HEK293 (cell line): ENCODE measurements around the gene SRSF8.

Experiments
- CTCF ChIA-PET: fragments of 350-600 bp; formaldehyde crosslinking; extraction: SDS; loops from one replicate; lab custom pipeline; 2021; ENCODE audit warnings: antibody characterized with exemption; lab: Yijun Ruan, JAX
- POLR2A ChIA-PET: fragments of 300-600 bp; formaldehyde crosslinking; extraction: SDS; loops from one replicate; lab custom pipeline; 2020; ENCODE audit warnings: antibody characterized with exemption, inconsistent platforms; lab: Yijun Ruan, JAX
- H3K27ac ChIP-seq: fragments of 200-500 bp; sonication (Bioruptor generic); 2 replicates; pipeline ENCODE4 v1.5.1; 2014; ENCODE audit warnings: low read depth, low read length, control low read depth, inconsistent platforms; ENCODE audit errors: extremely low read depth
- H3K36me3 ChIP-seq, 2 experiments: fragments of 200-500 bp in 1 of 2; sonication (Bioruptor generic) in 1 of 2; 1 replicate in 1 of 2; 2 replicates in 1 of 2; pipeline ENCODE4 v1.5.1; 2014 to 2017; ENCODE audit warnings: inconsistent platforms in 2 of 2, low read length in 2 of 2; ENCODE audit not compliant: control insufficient read depth in 2 of 2, insufficient read depth in 1 of 2
- H3K4me1 ChIP-seq: fragments of 200-500 bp; sonication (Bioruptor generic); 2 replicates; pipeline ENCODE4 v1.5.1; 2014; ENCODE audit warnings: mild to moderate bottlenecking, low read length, inconsistent platforms; ENCODE audit not compliant: control insufficient read depth, insufficient read depth
- H3K4me3 ChIP-seq: 2 replicates; pipeline ENCODE4 v1.5.1; 2011; ENCODE audit warnings: low read depth, mild to moderate bottlenecking, control low read depth, low read length, moderate library complexity
- H3K9me3 ChIP-seq: fragments of 200-500 bp; sonication (Bioruptor generic); 2 replicates; pipeline ENCODE4 v1.5.1; 2014; ENCODE audit warnings: low read depth, low read length, inconsistent platforms; ENCODE audit not compliant: control insufficient read depth, insufficient read depth
- EGR2 ChIP-seq: fragments of 450-650 bp; formaldehyde crosslinking; IDR thresholded peaks from 2 replicates; pipeline ENCODE4 v1.5.1; 2016; ENCODE audit warnings: low read depth, missing biosample characterization, missing genetic modification characterization
- GLI4 ChIP-seq: fragments of 450-650 bp; formaldehyde crosslinking; IDR thresholded peaks from 2 replicates; pipeline ENCODE4 v1.5.1; 2016; ENCODE audit warnings: missing biosample characterization, missing genetic modification characterization
- HOXD13 ChIP-seq: sonication (generic); formaldehyde crosslinking; IDR thresholded peaks from 2 replicates; pipeline ENCODE4 v1.8.0; 2022; ENCODE audit warnings: missing genetic modification reagents, borderline replicate concordance
- KLF8 ChIP-seq: fragments of 450-650 bp; formaldehyde crosslinking; IDR thresholded peaks from 2 replicates; pipeline ENCODE4 v1.5.1; 2016; ENCODE audit warnings: missing biosample characterization, missing genetic modification characterization
- KLF9 ChIP-seq: fragments of 450-650 bp; formaldehyde crosslinking; IDR thresholded peaks from 2 replicates; pipeline ENCODE4 v1.5.1; 2016; ENCODE audit warnings: missing biosample characterization, missing genetic modification characterization, low read depth
- REPIN1 ChIP-seq: fragments of 450-650 bp; formaldehyde crosslinking; IDR thresholded peaks from 2 replicates; pipeline ENCODE4 v1.5.1; 2017; ENCODE audit warnings: missing biosample characterization, missing genetic modification characterization, low read depth
- TRIM28 ChIP-seq: IDR thresholded peaks from 2 replicates; pipeline ENCODE4 v1.6.1; 2011; ENCODE audit warnings: low read length, control low read depth, borderline replicate concordance
- YY1 ChIP-seq: fragments of 450-650 bp; formaldehyde crosslinking; IDR thresholded peaks from 2 replicates; pipeline ENCODE4 v1.5.1; 2018; ENCODE audit warnings: missing biosample characterization, missing genetic modification characterization
- YY2 ChIP-seq: fragments of 450-650 bp; formaldehyde crosslinking; IDR thresholded peaks from 2 replicates; pipeline ENCODE4 v1.5.1; 2016; ENCODE audit warnings: missing biosample characterization, missing genetic modification characterization
- ZBTB20 ChIP-seq: fragments of 450-650 bp; formaldehyde crosslinking; IDR thresholded peaks from 2 replicates; pipeline ENCODE4 v1.5.1; 2016; ENCODE audit warnings: missing biosample characterization, missing genetic modification characterization
- ZFHX2 ChIP-seq: fragments of 450-650 bp; formaldehyde crosslinking; conservative IDR thresholded peaks from 2 replicates; pipeline ENCODE4 v1.5.1; 2016; ENCODE audit warnings: missing biosample characterization, missing genetic modification characterization
- ZIC2 ChIP-seq: fragments of 450-650 bp; formaldehyde crosslinking; IDR thresholded peaks from 2 replicates; pipeline ENCODE4 v1.5.1; 2016; ENCODE audit warnings: missing biosample characterization, missing genetic modification characterization
- ZNF239 ChIP-seq: fragments of 450-650 bp; formaldehyde crosslinking; IDR thresholded peaks from 2 replicates; pipeline ENCODE4 v1.5.1; 2016; ENCODE audit warnings: missing biosample characterization, missing genetic modification characterization
- ZNF292 ChIP-seq: fragments of 450-650 bp; formaldehyde crosslinking; IDR thresholded peaks from 2 replicates; pipeline ENCODE4 v1.5.1; 2016; ENCODE audit warnings: low read depth, missing biosample characterization, missing genetic modification characterization, borderline replicate concordance
- ZNF37A ChIP-seq: fragments of 450-650 bp; IDR thresholded peaks from 2 replicates; pipeline ENCODE4 v1.5.1; 2018; ENCODE audit warnings: missing biosample characterization, missing genetic modification characterization
- ZNF433 ChIP-seq: fragments of 450-650 bp; formaldehyde crosslinking; IDR thresholded peaks from 2 replicates; pipeline ENCODE4 v1.5.1; 2016; ENCODE audit warnings: missing biosample characterization, missing genetic modification characterization, low read depth
- ZNF530 ChIP-seq: fragments of 450-650 bp; formaldehyde crosslinking; IDR thresholded peaks from 2 replicates; pipeline ENCODE4 v1.5.1; 2016; ENCODE audit warnings: low read depth, missing biosample characterization, missing genetic modification characterization
- ZNF560 ChIP-seq: fragments of 450-650 bp; formaldehyde crosslinking; IDR thresholded peaks from 2 replicates; pipeline ENCODE4 v1.5.1; 2017; ENCODE audit warnings: missing biosample characterization, missing genetic modification characterization, borderline replicate concordance
- ZNF707 ChIP-seq: fragments of 450-650 bp; formaldehyde crosslinking; IDR thresholded peaks from 2 replicates; pipeline ENCODE4 v1.5.1; 2016; ENCODE audit warnings: missing biosample characterization, missing genetic modification characterization
- ZXDB ChIP-seq: fragments of 450-650 bp; formaldehyde crosslinking; IDR thresholded peaks from 2 replicates; pipeline ENCODE4 v1.5.1; 2016; ENCODE audit warnings: missing biosample characterization, missing genetic modification characterization
- TF ChIP-seq, protein P1 (sequence below): fragments of 450-650 bp; formaldehyde crosslinking; IDR thresholded peaks from 2 replicates; pipeline ENCODE4 v1.5.1; 2016; ENCODE audit warnings: missing biosample characterization, missing genetic modification characterization
- TF ChIP-seq, protein P2 (sequence below): fragments of 450-650 bp; formaldehyde crosslinking; IDR thresholded peaks from 2 replicates; pipeline ENCODE4 v1.5.1; 2017; ENCODE audit warnings: missing biosample characterization, missing genetic modification characterization
- TF ChIP-seq, protein P3 (sequence below): fragments of 450-650 bp; formaldehyde crosslinking; IDR thresholded peaks from 2 replicates; pipeline ENCODE4 v1.5.1; 2017; ENCODE audit warnings: missing biosample characterization, missing genetic modification characterization
- TF ChIP-seq, protein P4 (sequence below): fragments of 450-650 bp; formaldehyde crosslinking; IDR thresholded peaks from 2 replicates; pipeline ENCODE4 v1.5.1; 2016; ENCODE audit warnings: missing biosample characterization, missing genetic modification characterization
- TF ChIP-seq, protein P5 (sequence below): fragments of 450-650 bp; formaldehyde crosslinking; IDR thresholded peaks from 2 replicates; pipeline ENCODE4 v1.5.1; 2016; ENCODE audit warnings: missing biosample characterization, missing genetic modification characterization
- TF ChIP-seq, protein P6 (sequence below): fragments of 450-650 bp; formaldehyde crosslinking; IDR thresholded peaks from 2 replicates; pipeline ENCODE4 v1.5.1; 2017; ENCODE audit warnings: missing biosample characterization, missing genetic modification characterization
- TF ChIP-seq, protein P7 (sequence below): fragments of 450-650 bp; formaldehyde crosslinking; IDR thresholded peaks from 2 replicates; pipeline ENCODE4; 2016; ENCODE audit warnings: missing biosample characterization, missing genetic modification characterization

SRSF8 gene

DNA sequence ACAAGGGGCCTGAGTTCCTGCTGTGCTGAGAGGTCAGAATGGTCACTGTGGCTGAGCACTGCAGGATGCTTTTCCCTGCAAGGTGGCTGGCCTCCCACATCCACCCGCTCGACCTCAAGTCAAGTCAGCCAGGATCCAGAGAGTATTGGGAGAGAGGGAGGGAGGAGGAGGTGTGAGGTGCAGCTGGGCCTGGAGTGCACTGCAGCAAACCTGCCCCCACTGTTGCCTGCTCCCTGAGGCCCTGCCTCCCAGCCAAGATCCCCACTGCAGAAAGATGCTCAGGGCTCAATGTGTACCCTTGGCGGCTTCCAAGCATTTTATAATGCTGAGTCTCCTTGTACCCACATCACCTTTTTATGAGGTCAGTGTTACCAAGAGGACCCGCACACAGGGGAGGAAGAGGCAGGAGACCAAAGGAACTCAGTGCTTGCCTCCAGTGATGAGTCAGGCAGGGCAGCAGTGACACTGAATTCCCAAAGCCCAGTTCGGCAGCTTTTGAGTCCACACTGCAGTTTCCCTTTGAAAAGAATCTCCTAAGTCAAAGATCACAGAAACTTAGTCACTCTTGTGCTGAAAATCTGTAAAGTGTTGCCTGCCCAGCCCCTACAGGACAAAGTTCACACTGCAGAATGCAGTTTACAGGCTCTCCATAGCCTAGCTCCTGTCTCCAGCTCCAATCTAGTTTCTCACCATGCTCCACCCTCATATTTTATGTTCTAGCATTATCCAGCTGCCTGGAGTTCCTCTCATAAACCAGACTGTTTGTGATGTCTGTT lies 26.0 kb downstream of the SRSF8 start:
- Histone ChIP-seq H3K4me1 (no peaks in the 10 kb centered on the region), H3K4me3 (no peak overlapping the region), H3K27ac (no peak overlapping the region), H3K9me3 (no peaks in the 10 kb centered on the region), H3K36me3 (no peaks in the 10 kb centered on the region)
- ChIA-PET POLR2A (interaction anchor here (0.7 to 1.6 kb wide), 2 partner anchors 16 to 26 kb away, joined by 3 to 6 read pairs; partner anchors contain the start of gene SRSF8), CTCF (interaction anchor here (0.6 to 7.3 kb wide), 10 partner anchors 8 to 564 kb away, joined by 3 to 63 read pairs (median 4); partner anchors contain the start of gene SRSF8)
- TF ChIP-seq ZIC2 (tag by site-specific recombination) (no peak), YY2 (tag by site-specific recombination) (no peak), ZNF560 (tag by site-specific recombination) (no peak), EGR2 (tag by site-specific recombination) (peak; percentile 46; the same call in 1 of the 2 replicates), KLF8 (tag by site-specific recombination) (no peak), REPIN1 (tag by site-specific recombination) (no peak), ZNF37A (no peak), YY1 (tag by site-specific recombination) (no peak), ZFHX2 (tag by site-specific recombination) (peak; percentile 45; the same call in 1 of the 2 replicates), ZNF707 (tag by site-specific recombination) (no peak), KLF9 (no peak), GLI4 (no peak), ZNF530 (tag by site-specific recombination) (no peak), HOXD13 (CRISPR knock-in tag) (no peak), TRIM28 (no peak; the same call in 1 of the 2 replicates), ZNF239 (tag by site-specific recombination) (no peak), ZNF292 (no peak), ZNF433 (tag by site-specific recombination) (no peak), ZXDB (tag by site-specific recombination) (no peak), ZBTB20 (no peak)
- TF ChIP-seq, protein P1, sequence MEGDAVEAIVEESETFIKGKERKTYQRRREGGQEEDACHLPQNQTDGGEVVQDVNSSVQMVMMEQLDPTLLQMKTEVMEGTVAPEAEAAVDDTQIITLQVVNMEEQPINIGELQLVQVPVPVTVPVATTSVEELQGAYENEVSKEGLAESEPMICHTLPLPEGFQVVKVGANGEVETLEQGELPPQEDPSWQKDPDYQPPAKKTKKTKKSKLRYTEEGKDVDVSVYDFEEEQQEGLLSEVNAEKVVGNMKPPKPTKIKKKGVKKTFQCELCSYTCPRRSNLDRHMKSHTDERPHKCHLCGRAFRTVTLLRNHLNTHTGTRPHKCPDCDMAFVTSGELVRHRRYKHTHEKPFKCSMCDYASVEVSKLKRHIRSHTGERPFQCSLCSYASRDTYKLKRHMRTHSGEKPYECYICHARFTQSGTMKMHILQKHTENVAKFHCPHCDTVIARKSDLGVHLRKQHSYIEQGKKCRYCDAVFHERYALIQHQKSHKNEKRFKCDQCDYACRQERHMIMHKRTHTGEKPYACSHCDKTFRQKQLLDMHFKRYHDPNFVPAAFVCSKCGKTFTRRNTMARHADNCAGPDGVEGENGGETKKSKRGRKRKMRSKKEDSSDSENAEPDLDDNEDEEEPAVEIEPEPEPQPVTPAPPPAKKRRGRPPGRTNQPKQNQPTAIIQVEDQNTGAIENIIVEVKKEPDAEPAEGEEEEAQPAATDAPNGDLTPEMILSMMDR (tag by site-specific recombination), result 0 out of 2 replicates have a peak, but pooled peaks have one; percentile 16
- TF ChIP-seq, protein P2, sequence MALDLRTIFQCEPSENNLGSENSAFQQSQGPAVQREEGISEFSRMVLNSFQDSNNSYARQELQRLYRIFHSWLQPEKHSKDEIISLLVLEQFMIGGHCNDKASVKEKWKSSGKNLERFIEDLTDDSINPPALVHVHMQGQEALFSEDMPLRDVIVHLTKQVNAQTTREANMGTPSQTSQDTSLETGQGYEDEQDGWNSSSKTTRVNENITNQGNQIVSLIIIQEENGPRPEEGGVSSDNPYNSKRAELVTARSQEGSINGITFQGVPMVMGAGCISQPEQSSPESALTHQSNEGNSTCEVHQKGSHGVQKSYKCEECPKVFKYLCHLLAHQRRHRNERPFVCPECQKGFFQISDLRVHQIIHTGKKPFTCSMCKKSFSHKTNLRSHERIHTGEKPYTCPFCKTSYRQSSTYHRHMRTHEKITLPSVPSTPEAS, result no peak
- TF ChIP-seq, protein P3, sequence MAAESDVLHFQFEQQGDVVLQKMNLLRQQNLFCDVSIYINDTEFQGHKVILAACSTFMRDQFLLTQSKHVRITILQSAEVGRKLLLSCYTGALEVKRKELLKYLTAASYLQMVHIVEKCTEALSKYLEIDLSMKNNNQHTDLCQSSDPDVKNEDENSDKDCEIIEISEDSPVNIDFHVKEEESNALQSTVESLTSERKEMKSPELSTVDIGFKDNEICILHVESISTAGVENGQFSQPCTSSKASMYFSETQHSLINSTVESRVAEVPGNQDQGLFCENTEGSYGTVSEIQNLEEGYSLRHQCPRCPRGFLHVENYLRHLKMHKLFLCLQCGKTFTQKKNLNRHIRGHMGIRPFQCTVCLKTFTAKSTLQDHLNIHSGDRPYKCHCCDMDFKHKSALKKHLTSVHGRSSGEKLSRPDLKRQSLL, result peak; percentile 55; the same call in 1 of the 2 replicates
- TF ChIP-seq, protein P4, sequence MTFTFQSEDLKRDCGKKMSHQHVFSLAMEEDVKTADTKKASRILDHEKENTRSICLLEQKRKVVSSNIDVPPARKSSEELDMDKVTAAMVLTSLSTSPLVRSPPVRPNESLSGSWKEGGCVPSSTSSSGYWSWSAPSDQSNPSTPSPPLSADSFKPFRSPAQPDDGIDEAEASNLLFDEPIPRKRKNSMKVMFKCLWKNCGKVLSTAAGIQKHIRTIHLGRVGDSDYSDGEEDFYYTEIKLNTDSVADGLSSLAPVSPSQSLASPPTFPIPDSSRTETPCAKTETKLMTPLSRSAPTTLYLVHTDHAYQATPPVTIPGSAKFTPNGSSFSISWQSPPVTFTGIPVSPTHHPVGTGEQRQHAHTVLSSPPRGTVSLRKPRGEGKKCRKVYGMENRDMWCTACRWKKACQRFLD (tag by site-specific recombination), result no peak
- TF ChIP-seq, protein P5, sequence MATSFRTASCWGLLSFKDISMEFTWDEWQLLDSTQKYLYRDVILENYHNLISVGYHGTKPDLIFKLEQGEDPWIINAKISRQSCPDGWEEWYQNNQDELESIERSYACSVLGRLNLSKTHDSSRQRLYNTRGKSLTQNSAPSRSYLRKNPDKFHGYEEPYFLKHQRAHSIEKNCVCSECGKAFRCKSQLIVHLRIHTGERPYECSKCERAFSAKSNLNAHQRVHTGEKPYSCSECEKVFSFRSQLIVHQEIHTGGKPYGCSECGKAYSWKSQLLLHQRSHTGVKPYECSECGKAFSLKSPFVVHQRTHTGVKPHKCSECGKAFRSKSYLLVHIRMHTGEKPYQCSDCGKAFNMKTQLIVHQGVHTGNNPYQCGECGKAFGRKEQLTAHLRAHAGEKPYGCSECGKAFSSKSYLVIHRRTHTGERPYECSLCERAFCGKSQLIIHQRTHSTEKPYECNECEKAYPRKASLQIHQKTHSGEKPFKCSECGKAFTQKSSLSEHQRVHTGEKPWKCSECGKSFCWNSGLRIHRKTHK (tag by site-specific recombination), result no peak
- TF ChIP-seq, protein P6, sequence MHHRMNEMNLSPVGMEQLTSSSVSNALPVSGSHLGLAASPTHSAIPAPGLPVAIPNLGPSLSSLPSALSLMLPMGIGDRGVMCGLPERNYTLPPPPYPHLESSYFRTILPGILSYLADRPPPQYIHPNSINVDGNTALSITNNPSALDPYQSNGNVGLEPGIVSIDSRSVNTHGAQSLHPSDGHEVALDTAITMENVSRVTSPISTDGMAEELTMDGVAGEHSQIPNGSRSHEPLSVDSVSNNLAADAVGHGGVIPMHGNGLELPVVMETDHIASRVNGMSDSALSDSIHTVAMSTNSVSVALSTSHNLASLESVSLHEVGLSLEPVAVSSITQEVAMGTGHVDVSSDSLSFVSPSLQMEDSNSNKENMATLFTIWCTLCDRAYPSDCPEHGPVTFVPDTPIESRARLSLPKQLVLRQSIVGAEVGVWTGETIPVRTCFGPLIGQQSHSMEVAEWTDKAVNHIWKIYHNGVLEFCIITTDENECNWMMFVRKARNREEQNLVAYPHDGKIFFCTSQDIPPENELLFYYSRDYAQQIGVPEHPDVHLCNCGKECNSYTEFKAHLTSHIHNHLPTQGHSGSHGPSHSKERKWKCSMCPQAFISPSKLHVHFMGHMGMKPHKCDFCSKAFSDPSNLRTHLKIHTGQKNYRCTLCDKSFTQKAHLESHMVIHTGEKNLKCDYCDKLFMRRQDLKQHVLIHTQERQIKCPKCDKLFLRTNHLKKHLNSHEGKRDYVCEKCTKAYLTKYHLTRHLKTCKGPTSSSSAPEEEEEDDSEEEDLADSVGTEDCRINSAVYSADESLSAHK (tag by site-specific recombination), result no peak
- TF ChIP-seq, protein P7, sequence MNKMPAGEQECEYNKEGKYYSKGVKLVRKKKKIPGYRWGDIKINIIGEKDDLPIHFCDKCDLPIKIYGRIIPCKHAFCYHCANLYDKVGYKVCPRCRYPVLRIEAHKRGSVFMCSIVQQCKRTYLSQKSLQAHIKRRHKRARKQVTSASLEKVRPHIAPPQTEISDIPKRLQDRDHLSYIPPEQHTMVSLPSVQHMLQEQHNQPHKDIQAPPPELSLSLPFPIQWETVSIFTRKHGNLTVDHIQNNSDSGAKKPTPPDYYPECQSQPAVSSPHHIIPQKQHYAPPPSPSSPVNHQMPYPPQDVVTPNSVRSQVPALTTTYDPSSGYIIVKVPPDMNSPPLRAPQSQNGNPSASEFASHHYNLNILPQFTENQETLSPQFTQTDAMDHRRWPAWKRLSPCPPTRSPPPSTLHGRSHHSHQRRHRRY (tag by site-specific recombination), result no peak
